IMR-90 (cell line): Measurements from ENCODE around the gene KTN1. TPM values are rescaled to one million over a fixed set of nuclear protein-coding genes. Genes with fewer than 3 reads are reported as not detected.

ENCODE experiments used
- ATAC-seq: fragments of 200-7000 bp; cut with Tn5 transposase; 2 replicates; pipeline ENCODE4 v1.9.1; 2020; ENCODE audit warnings: low read depth, mild to moderate bottlenecking, moderate library complexity
- BruUV-seq: library from RNA; stranded (reverse); fragments of 400-500 nt; replicated peaks from 2 replicates; lab custom pipeline; 2021; lab: Mats Ljungman, UMichigan
- CTCF ChIA-PET: fragments of 300-600 bp; formaldehyde crosslinking; extraction: SDS; loops from one replicate; lab custom pipeline; 2021; ENCODE audit warnings: antibody characterized with exemption; lab: Yijun Ruan, JAX
- POLR2A ChIA-PET: fragments of 300-600 bp; sonication (Branson Sonifier 250); formaldehyde crosslinking; loops from one replicate; lab custom pipeline; 2022; ENCODE audit warnings: antibody characterized with exemption; ENCODE audit not compliant: unreplicated experiment; lab: Charles Lee
- DNase-seq: peaks from one replicate; pipeline ENCODE4 v3.0.0; 2013
- H2AFZ ChIP-seq: replicated peaks from 2 replicates; pipeline ENCODE3; 2013; ENCODE audit warnings: low read length, mild to moderate bottlenecking; ENCODE audit not compliant: poor library complexity
- H2AK5ac ChIP-seq: 2 replicates; pipeline ENCODE4 v1.6.1; 2013; ENCODE audit warnings: low read depth, low read length, inconsistent platforms
- H2AK9ac ChIP-seq: replicated peaks from 2 replicates; pipeline ENCODE3; 2013; ENCODE audit warnings: mild to moderate bottlenecking, low read depth, low read length, moderate library complexity; ENCODE audit not compliant: poor library complexity
- H2BK120ac ChIP-seq: 2 replicates; pipeline ENCODE4 v1.6.1; 2013; ENCODE audit warnings: low read depth, low read length, inconsistent platforms
- H2BK15ac ChIP-seq: 3 replicates; pipeline ENCODE4 v1.6.1; 2013; ENCODE audit warnings: low read depth, low read length, inconsistent platforms
- H2BK20ac ChIP-seq: 2 replicates; pipeline ENCODE4 v1.6.1; 2013; ENCODE audit warnings: low read depth, mild to moderate bottlenecking, inconsistent platforms, low read length, moderate library complexity
- H2BK5ac ChIP-seq: 2 replicates; pipeline ENCODE4 v1.6.1; 2013; ENCODE audit warnings: mild to moderate bottlenecking, low read depth, low read length, inconsistent platforms; ENCODE audit not compliant: poor library complexity, severe bottlenecking
- H3K14ac ChIP-seq: replicated peaks from 2 replicates; pipeline ENCODE4 v1.6.1; 2013; ENCODE audit warnings: low read depth, low read length, inconsistent platforms
- H3K18ac ChIP-seq: 2 replicates; pipeline ENCODE4 v1.6.1; 2013; ENCODE audit warnings: low read depth, low read length, control low read depth
- H3K23ac ChIP-seq: 2 replicates; pipeline ENCODE4 v1.6.1; 2013; ENCODE audit warnings: low read depth, low read length, inconsistent platforms
- H3K27ac ChIP-seq: 2 replicates; pipeline ENCODE4 v1.5.1; 2013; ENCODE audit warnings: mild to moderate bottlenecking, control low read depth, low read length; ENCODE audit not compliant: insufficient read depth
- H3K27me3 ChIP-seq: 2 replicates; pipeline ENCODE4 v1.6.1; 2013; ENCODE audit warnings: low read length; ENCODE audit not compliant: control insufficient read depth, insufficient read depth
- H3K36me3 ChIP-seq: 2 replicates; pipeline ENCODE4 v1.6.1; 2013; ENCODE audit warnings: low read length, mixed read lengths; ENCODE audit not compliant: control insufficient read depth, insufficient read depth
- H3K4ac ChIP-seq: 2 replicates; pipeline ENCODE4 v1.6.1; 2013; ENCODE audit warnings: low read depth, low read length, inconsistent platforms
- H3K4me1 ChIP-seq: 2 replicates; pipeline ENCODE4 v1.6.1; 2013; ENCODE audit warnings: low read length, mixed read lengths; ENCODE audit not compliant: control insufficient read depth, insufficient read depth
- H3K4me2 ChIP-seq: 2 replicates; pipeline ENCODE4 v1.6.1; 2013; ENCODE audit warnings: low read depth, mild to moderate bottlenecking, control low read depth, low read length, moderate library complexity
- H3K4me3 ChIP-seq: 2 replicates; pipeline ENCODE4 v1.5.1; 2013; ENCODE audit warnings: low read depth, mild to moderate bottlenecking, control low read depth, low read length, moderate library complexity; ENCODE audit not compliant: insufficient read depth
- H3K56ac ChIP-seq: 2 replicates; pipeline ENCODE4 v1.6.1; 2013; ENCODE audit warnings: low read length, inconsistent platforms; ENCODE audit not compliant: insufficient read depth; ENCODE audit errors: extremely low read depth
- H3K79me1 ChIP-seq, 2 experiments: 2 replicates each; pipeline ENCODE4 v1.6.1; 2013; ENCODE audit warnings: low read length in 2 of 2, inconsistent platforms in 1 of 2, low read depth in 1 of 2
- H3K9ac ChIP-seq: 2 replicates; pipeline ENCODE4 v1.6.1; 2013; ENCODE audit warnings: low read depth, low read length, control low read depth
- H3K9me1 ChIP-seq: 2 replicates; pipeline ENCODE4 v1.6.1; 2013; ENCODE audit warnings: low read length, inconsistent platforms; ENCODE audit not compliant: insufficient read depth
- H3K9me3 ChIP-seq: 2 replicates; pipeline ENCODE4 v1.6.1; 2013; ENCODE audit warnings: low read length; ENCODE audit not compliant: control insufficient read depth, insufficient read depth
- H4K20me1 ChIP-seq: 2 replicates; pipeline ENCODE4 v1.6.1; 2013; ENCODE audit warnings: low read length, inconsistent platforms; ENCODE audit not compliant: insufficient read depth
- H4K5ac ChIP-seq: 2 replicates; pipeline ENCODE4 v1.6.1; 2013; ENCODE audit warnings: mild to moderate bottlenecking, low read depth, low read length, control low read depth
- H4K8ac ChIP-seq, 2 experiments: 2 replicates each; pipeline ENCODE4 v1.6.1; 2013; ENCODE audit warnings: low read depth in 2 of 2, low read length in 2 of 2, control low read depth in 1 of 2, inconsistent platforms in 1 of 2
- H4K91ac ChIP-seq: 2 replicates; pipeline ENCODE4 v1.6.1; 2013; ENCODE audit warnings: low read depth, low read length, inconsistent platforms; ENCODE audit not compliant: insufficient read depth
- BHLHE40 ChIP-seq: fragments of 150-350 bp; IDR thresholded peaks from 2 replicates; pipeline ENCODE4 v1.6.1; 2016; ENCODE audit warnings: mild to moderate bottlenecking, low read depth, low read length
- CEBPB ChIP-seq: IDR thresholded peaks from 2 replicates; pipeline ENCODE4 v1.6.1; 2012; ENCODE audit warnings: low read depth, low read length, improper control_type of control experiment
- CHD1 ChIP-seq: IDR thresholded peaks from 2 replicates; pipeline ENCODE4 v1.6.1; 2012; ENCODE audit warnings: low read depth, low read length, improper control_type of control experiment
- CTCF ChIP-seq: conservative IDR thresholded peaks from 2 replicates; pipeline ENCODE4 v1.5.1; 2012; ENCODE audit warnings: mild to moderate bottlenecking, low read depth, low read length, improper control_type of control experiment
- FOS ChIP-seq: fragments of 150-350 bp; IDR thresholded peaks from 2 replicates; pipeline ENCODE4 v1.6.1; 2016; ENCODE audit warnings: low read depth, low read length
- MAFK ChIP-seq: IDR thresholded peaks from 2 replicates; pipeline ENCODE4 v1.6.1; 2012; ENCODE audit warnings: low read depth, low read length, improper control_type of control experiment
- MAZ ChIP-seq: IDR thresholded peaks from 2 replicates; pipeline ENCODE4 v1.6.1; 2012; ENCODE audit warnings: low read depth, mild to moderate bottlenecking, low read length, improper control_type of control experiment, moderate library complexity, borderline replicate concordance
- NFE2L2 ChIP-seq: fragments of 150-350 bp; IDR thresholded peaks from 2 replicates; pipeline ENCODE4 v1.6.1; 2016; ENCODE audit warnings: low read depth, mild to moderate bottlenecking, low read length
- POLR2A ChIP-seq: IDR thresholded peaks from 2 replicates; pipeline ENCODE4 v1.6.1; 2012; ENCODE audit warnings: mild to moderate bottlenecking, low read depth, low read length
- RCOR1 ChIP-seq: IDR thresholded peaks from 2 replicates; pipeline ENCODE4 v1.6.1; 2012; ENCODE audit warnings: mild to moderate bottlenecking, low read length, improper control_type of control experiment; ENCODE audit not compliant: insufficient replicate concordance
- RFX5 ChIP-seq: IDR thresholded peaks from 2 replicates; pipeline ENCODE4 v1.8.0; 2012; ENCODE audit warnings: low read depth, mild to moderate bottlenecking, low read length, moderate library complexity
- SMC3 ChIP-seq: fragments of 150-350 bp; IDR thresholded peaks from 2 replicates; pipeline ENCODE4 v1.6.1; 2016; ENCODE audit warnings: low read depth, mild to moderate bottlenecking, antibody characterized with exemption, low read length, moderate library complexity
- USF2 ChIP-seq: fragments of 150-350 bp; IDR thresholded peaks from 2 replicates; pipeline ENCODE4 v1.6.1; 2017; ENCODE audit warnings: mild to moderate bottlenecking, antibody characterized with exemption, low read length, low read depth
- WGBS, 2 experiments: methylation state at CpG; one replicate each; pipeline versions ENCODE4 v1.1.5 to v1.1.7; 2013; ENCODE audit warnings: missing lambda C conversion rate in 2 of 2; ENCODE audit not compliant: insufficient read length in 1 of 2; ENCODE audit errors: extremely low coverage in 2 of 2; 5-methylcytosine and 5-hydroxymethylcytosine counted together
- dilution Hi-C: fragments of 300-500 bp; cut with HindIII; formaldehyde crosslinking; loops from one replicate; pipeline ENCODE4 v1.14.3; 2018; ENCODE audit warnings: low sequenced_read_pairs; ENCODE audit not compliant: unreplicated experiment
- in situ Hi-C: fragments of 300-500 bp; cut with MboI; formaldehyde crosslinking; loops from 3 replicates; pipeline ENCODE4 v1.14.3; 2019; ENCODE audit warnings: low sequenced_read_pairs, inconsistent platforms, mixed read lengths
- intact Hi-C: fragments of 100-400 bp; cut with micrococcal nuclease; formaldehyde crosslinking; loops from 2 replicates; pipeline ENCODE4 v1.10.0; 2022
- polyA plus RNA-seq, 3 experiments: library from polyadenylated mRNA; depleted of rRNA; stranded (reverse); fragments of >200 nt; gene quantifications; 2 replicates each; pipeline ENCODE4 v1.2.3, GENCODE V29; 2012; ENCODE audit warnings: low replicate concordance in 1 of 3
- total RNA-seq: library from RNA; depleted of rRNA; stranded (reverse); fragments of >200 nt; gene quantifications from 2 replicates; pipeline ENCODE4 v1.2.3, GENCODE V29; 2012
- TF ChIP-seq, protein P1 (sequence below): fragments of 150-350 bp; IDR thresholded peaks from 2 replicates; pipeline ENCODE4 v1.6.1; 2016; ENCODE audit warnings: low read depth, mild to moderate bottlenecking, low read length, moderate library complexity, borderline replicate concordance

The KTN1 gene
- total and polyA plus RNA-seq, 2 of the 4 experiments (the other 2 are of a cell fraction): 42.1 to 57.2 TPM

- no peak overlapping the region for H2BK5ac ChIP-seq
- no peaks in the 10 kb centered on the region for H3K4me1 ChIP-seq
- H3K14ac ChIP-seq: no peak overlapping the region
- H2BK15ac ChIP-seq: no peak overlapping the region
- H3K4ac ChIP-seq: no peak overlapping the region
- DNase-seq: no peak
- ChIA-PET CTCF (no interaction called here), POLR2A (no interaction called here)
- ATAC-seq: no peak
- H2AK5ac ChIP-seq: no peak overlapping the region
- peaks cover 0 to 5% of the 10 kb centered on the region in 2 experiments; a peak in 1 of 4 replicates for H3K79me1 ChIP-seq
- dilution Hi-C loops: no loop called here
- H2AK9ac ChIP-seq: no peak overlapping the region
- intact Hi-C loops: no loop called here
- peaks cover 19% of the 10 kb centered on the region for H3K36me3 ChIP-seq
- no peak overlapping the region for H3K56ac ChIP-seq
- WGBS, 2 experiments: no CpG with 5 or more reads among the region's 2 CpGs
- no peak overlapping the region for H3K18ac ChIP-seq
- in situ Hi-C loops: no loop called here
- no peak overlapping the region for H3K23ac ChIP-seq
- H2BK20ac ChIP-seq: no peak overlapping the region
- no peaks in the 10 kb centered on the region for H4K20me1 ChIP-seq
- H2BK120ac ChIP-seq: no peak overlapping the region
- H3K4me3 ChIP-seq: no peak overlapping the region
- no peak overlapping the region for H4K91ac ChIP-seq
- no peak overlapping the region for H2AFZ ChIP-seq
- H3K27ac ChIP-seq: no peak overlapping the region
- H4K5ac ChIP-seq: no peak overlapping the region
- H3K9me3 ChIP-seq: no peaks in the 10 kb centered on the region
- H3K9ac ChIP-seq: no peak overlapping the region
- no peak overlapping the region for H3K4me2 ChIP-seq
- no TSS peak for BruUV-seq
- no peak overlapping the region for H4K8ac ChIP-seq
- no peaks in the 10 kb centered on the region for H3K27me3 ChIP-seq
- H3K9me1 ChIP-seq: no peaks in the 10 kb centered on the region
- no peak for TF ChIP-seq MAFK
- TF ChIP-seq RCOR1: no peak
- no peak for TF ChIP-seq NFE2L2
- TF ChIP-seq RFX5: no peak
- TF ChIP-seq MAZ: no peak
- no peak for TF ChIP-seq FOS
- no peak for TF ChIP-seq SMC3
- TF ChIP-seq, protein P1, sequence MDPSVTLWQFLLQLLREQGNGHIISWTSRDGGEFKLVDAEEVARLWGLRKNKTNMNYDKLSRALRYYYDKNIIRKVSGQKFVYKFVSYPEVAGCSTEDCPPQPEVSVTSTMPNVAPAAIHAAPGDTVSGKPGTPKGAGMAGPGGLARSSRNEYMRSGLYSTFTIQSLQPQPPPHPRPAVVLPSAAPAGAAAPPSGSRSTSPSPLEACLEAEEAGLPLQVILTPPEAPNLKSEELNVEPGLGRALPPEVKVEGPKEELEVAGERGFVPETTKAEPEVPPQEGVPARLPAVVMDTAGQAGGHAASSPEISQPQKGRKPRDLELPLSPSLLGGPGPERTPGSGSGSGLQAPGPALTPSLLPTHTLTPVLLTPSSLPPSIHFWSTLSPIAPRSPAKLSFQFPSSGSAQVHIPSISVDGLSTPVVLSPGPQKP: no peak
- TF ChIP-seq CHD1: no peak
- TF ChIP-seq USF2: no peak
- TF ChIP-seq POLR2A: no peak
- TF ChIP-seq BHLHE40: no peak
- no peak for TF ChIP-seq CEBPB
- TF ChIP-seq CTCF: no peak
Observed at GRCh38 chr14:55645845-55646832, 66.1 kb downstream of the KTN1 start.
